Dermis blood vessel endothelial cell (primary cell): ENCODE data around the gene ZDHHC7. TPM values are rescaled to one million over a fixed set of nuclear protein-coding genes. Genes with fewer than 3 reads are reported as not detected.
"Not testable (repeated sequence)": the region's sequence is repeated elsewhere in the genome, so short reads cannot be mapped to it uniquely, and the experiment has no call there.

Experiments
- DNase-seq: peaks from one replicate; pipeline ENCODE4 v3.0.0; 2010
- total RNA-seq: library from RNA; depleted of rRNA; stranded (reverse); fragments of >200 nt; gene quantifications from 2 replicates; pipeline ENCODE4 v1.2.3, GENCODE V29; 2014

ZDHHC7 gene
- total RNA-seq, 1 donor from 2014 or later, result 61.6 TPM

GRCh38 chr16:85042167-85042526, 30.8 kb upstream of the ZDHHC7 start:
- no peak for DNase-seq

- DNase-seq, result no peak
These were observed 30.2 kb upstream of the ZDHHC7 start for GRCh38 chr16:85041219-85042166.

GRCh38 chr16:85040685-85041084, 29.4 kb upstream of the ZDHHC7 start:
- no peak for DNase-seq

GRCh38 chr16:85037721-85038120, 26.4 kb upstream of the ZDHHC7 start:
- no peak for DNase-seq

GRCh38 chr16:85037050-85037410, 25.7 kb upstream of the ZDHHC7 start:
- peak; percentile 85 for DNase-seq

- no peak for DNase-seq
These were observed 25.1 kb upstream of the ZDHHC7 start for GRCh38 chr16:85036236-85037049.

- no peak for DNase-seq
These were observed 23.5 kb upstream of the ZDHHC7 start for GRCh38 chr16:85034591-85035433.

- no peak for DNase-seq
These were observed 21.8 kb upstream of the ZDHHC7 start for GRCh38 chr16:85033171-85033570.

GRCh38 chr16:85032187-85032586, 20.9 kb upstream of the ZDHHC7 start:
- DNase-seq, result not testable (repeated sequence)

GRCh38 chr16:85031451-85031850, 20.1 kb upstream of the ZDHHC7 start:
- peak; percentile 44 for DNase-seq

GRCh38 chr16:85029981-85030401, 18.7 kb upstream of the ZDHHC7 start:
- DNase-seq, result no peak

GRCh38 chr16:85029408-85029784, 18.1 kb upstream of the ZDHHC7 start:
- peak; percentile 29 for DNase-seq

- peak; percentile 73 for DNase-seq
These were observed 17.5 kb upstream of the ZDHHC7 start for GRCh38 chr16:85028685-85029407.

- peak; percentile 7 for DNase-seq
These were observed 16.8 kb upstream of the ZDHHC7 start for GRCh38 chr16:85027958-85028684.

- DNase-seq, result peak; percentile 96
These were observed 16.1 kb upstream of the ZDHHC7 start, which contains the start of gene KIAA0513 for GRCh38 chr16:85027349-85027957. TSS of gene KIAA0513 (plus strand) at chr16:85027795. CDS start at chr16:85067072, 39,277 bp downstream.

- no peak for DNase-seq
These were observed 15.4 kb upstream of the ZDHHC7 start for GRCh38 chr16:85026703-85027102.

GRCh38 chr16:85025781-85026653, 14.7 kb upstream of the ZDHHC7 start:
- no peak for DNase-seq

- no peak for DNase-seq
These were observed 8.4 kb upstream of the ZDHHC7 start for GRCh38 chr16:85019659-85020245.

- no peak for DNase-seq
These were observed 7.3 kb upstream of the ZDHHC7 start for GRCh38 chr16:85018529-85019236.
